NCI-H1694 (cell line): ENCODE results near the gene MATN3.

Experiments
- DNase-seq: peaks from one replicate; lab custom pipeline; 2025; lab: John Stamatoyannopoulos, UW

MATN3 gene

GRCh38 chr2:20001361-20001863 lies 11.1 kb downstream of the MATN3 start:
- no peak for DNase-seq

- no peak for DNase-seq
Observed at GRCh38 chr2:19993731-19994130, 18.7 kb downstream of the MATN3 start.

- DNase-seq = no peak
Observed at GRCh38 chr2:19991895-19992294, 20.6 kb downstream of the MATN3 start.

GRCh38 chr2:19990416-19990728 lies 22.1 kb downstream of the MATN3 start:
- DNase-seq = no peak

GRCh38 chr2:19989667-19990415 lies 22.6 kb downstream of the MATN3 start, which contains the start of gene WDR35:
TSS of gene WDR35 (minus strand) at chr2:19990105. CDS start at chr2:19990015, 90 bp downstream.
- DNase-seq = peak; percentile 91

- no peak for DNase-seq
Observed at GRCh38 chr2:19989342-19989666, 23.2 kb downstream of the MATN3 start.

GRCh38 chr2:19988600-19988999 lies 23.9 kb downstream of the MATN3 start:
- no peak for DNase-seq

- DNase-seq = no peak
Observed at GRCh38 chr2:19987936-19988335, 24.5 kb downstream of the MATN3 start.

GRCh38 chr2:19982268-19982667 lies 30.2 kb downstream of the MATN3 start:
- no peak for DNase-seq

GRCh38 chr2:19979932-19980331 lies 32.5 kb downstream of the MATN3 start:
- no peak for DNase-seq

- peak; percentile 40 for DNase-seq
Observed at GRCh38 chr2:19973466-19973865, 39.0 kb downstream of the MATN3 start.

- no peak for DNase-seq
Observed at GRCh38 chr2:19971691-19972090, 40.8 kb downstream of the MATN3 start.

GRCh38 chr2:19963386-19963785 lies 49.1 kb downstream of the MATN3 start:
- no peak for DNase-seq

GRCh38 chr2:19955544-19956422 lies 56.7 kb downstream of the MATN3 start:
- peak; percentile 62 for DNase-seq

GRCh38 chr2:19949071-19949470 lies 63.4 kb downstream of the MATN3 start:
- no peak for DNase-seq

- no peak for DNase-seq
Observed at GRCh38 chr2:19947184-19947940, 65.1 kb downstream of the MATN3 start.

GRCh38 chr2:19944205-19944845 lies 68.1 kb downstream of the MATN3 start:
- DNase-seq = no peak

- no peak for DNase-seq
Observed at GRCh38 chr2:19943189-19943588, 69.3 kb downstream of the MATN3 start.

GRCh38 chr2:19942199-19942598 lies 70.3 kb downstream of the MATN3 start:
- DNase-seq = no peak
